HFFc6 (cell line): ENCODE data around the gene PTPRM. TPM values are rescaled to one million over a fixed set of nuclear protein-coding genes. Genes with fewer than 3 reads are reported as not detected.

Source experiments
- DNase-seq: peaks from one replicate; pipeline ENCODE4 v3.0.0-alpha.2; 2018
- H3K27ac Mint-ChIP-seq: 2 replicates; pipeline ENCODE4 v1.8.0; 2020; ENCODE audit warnings: mild to moderate bottlenecking, mixed read lengths
- H3K27me3 Mint-ChIP-seq: 2 replicates; pipeline ENCODE4 v1.8.0; 2021; ENCODE audit warnings: mild to moderate bottlenecking, moderate library complexity, mixed read lengths; ENCODE audit not compliant: insufficient read depth
- H3K36me3 Mint-ChIP-seq: 2 replicates; pipeline ENCODE4 v1.8.0; 2021; ENCODE audit warnings: low read depth, mixed read lengths
- H3K4me1 Mint-ChIP-seq: 2 replicates; pipeline ENCODE4 v1.8.0; 2020; ENCODE audit warnings: low read depth, mixed read lengths
- H3K4me3 Mint-ChIP-seq: 2 replicates; pipeline ENCODE4 v1.8.0; 2020; ENCODE audit warnings: mild to moderate bottlenecking, moderate library complexity, mixed read lengths
- H3K9me3 Mint-ChIP-seq: 2 replicates; pipeline ENCODE4 v1.8.0; 2020; ENCODE audit warnings: mild to moderate bottlenecking, mixed read lengths
- CTCF ChIP-seq: fragments of 200-600 bp; sonication (generic); IDR thresholded peaks from 2 replicates; pipeline ENCODE4 v1.5.0; 2021; ENCODE audit warnings: antibody characterized with exemption, mild to moderate bottlenecking
- total RNA-seq, 6 experiments: library from RNA; stranded (reverse); fragmentation: NEBNext Ultra II Directional; extraction: Animal tissue kit (Norgen Biotek cat#: 25700); gene quantifications; 2 replicates in 1 of 6; 3 replicates in 5 of 6; pipeline ENCODE4 v1.2.3, GENCODE V29; 2021

The PTPRM gene
- total RNA-seq, 6 experiments from 2014 or later: 39.4 to 49.8 (median 43.8) TPM

- no peak overlapping the region for H3K27ac Mint-ChIP-seq
- peaks cover 4% of the 10 kb centered on the region for H3K9me3 Mint-ChIP-seq
- H3K36me3 Mint-ChIP-seq: peaks cover 4% of the 10 kb centered on the region; the same call in 1 of the 2 replicates
- H3K27me3 Mint-ChIP-seq: no peaks in the 10 kb centered on the region
- DNase-seq: no peak
- no peak for TF ChIP-seq CTCF
- H3K4me1 Mint-ChIP-seq: peaks cover 15% of the 10 kb centered on the region
- no peak overlapping the region for H3K4me3 Mint-ChIP-seq
These were observed 170.4 kb downstream of the PTPRM start for GRCh38 chr18:7737550-7737949.

DNA sequence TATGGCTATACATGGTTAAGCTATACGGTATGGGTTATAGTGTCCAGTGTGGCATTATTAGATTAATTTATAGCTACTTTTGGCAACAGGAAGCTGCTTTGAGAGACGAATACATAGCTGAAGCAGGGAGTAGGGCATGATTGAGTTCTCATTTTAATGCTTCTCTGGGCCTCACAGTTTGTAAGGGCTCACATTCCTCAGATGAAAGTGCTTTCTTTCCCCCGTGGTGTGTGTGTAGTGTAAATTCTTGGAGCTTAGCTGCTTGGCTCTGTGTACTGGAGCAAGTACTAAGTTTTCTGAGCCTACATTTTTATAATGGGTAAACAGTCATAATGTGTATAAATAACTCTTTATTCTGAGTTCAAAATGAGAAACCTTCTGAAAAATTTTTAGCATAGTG lies 173.7 kb downstream of the PTPRM start:
- no peak for TF ChIP-seq CTCF
- no peak for DNase-seq
- peaks cover 9% of the 10 kb centered on the region for H3K9me3 Mint-ChIP-seq
- H3K4me3 Mint-ChIP-seq: no peak overlapping the region
- peaks cover 9% of the 10 kb centered on the region for H3K36me3 Mint-ChIP-seq
- H3K27ac Mint-ChIP-seq: no peak overlapping the region
- H3K27me3 Mint-ChIP-seq: no peaks in the 10 kb centered on the region
- peaks cover 8% of the 10 kb centered on the region; the same call in 1 of the 2 replicates for H3K4me1 Mint-ChIP-seq

- TF ChIP-seq CTCF: no peak
- Mint-ChIP-seq H3K9me3 (peaks cover 16% of the 10 kb centered on the region), H3K4me3 (no peak overlapping the region), H3K36me3 (peaks cover 13% of the 10 kb centered on the region), H3K27me3 (no peaks in the 10 kb centered on the region), H3K27ac (no peak overlapping the region), H3K4me1 (peaks cover 8% of the 10 kb centered on the region; the same call in 1 of the 2 replicates)
- DNase-seq: no peak
These were observed 174.5 kb downstream of the PTPRM start for GRCh38 chr18:7741640-7742039.

DNA sequence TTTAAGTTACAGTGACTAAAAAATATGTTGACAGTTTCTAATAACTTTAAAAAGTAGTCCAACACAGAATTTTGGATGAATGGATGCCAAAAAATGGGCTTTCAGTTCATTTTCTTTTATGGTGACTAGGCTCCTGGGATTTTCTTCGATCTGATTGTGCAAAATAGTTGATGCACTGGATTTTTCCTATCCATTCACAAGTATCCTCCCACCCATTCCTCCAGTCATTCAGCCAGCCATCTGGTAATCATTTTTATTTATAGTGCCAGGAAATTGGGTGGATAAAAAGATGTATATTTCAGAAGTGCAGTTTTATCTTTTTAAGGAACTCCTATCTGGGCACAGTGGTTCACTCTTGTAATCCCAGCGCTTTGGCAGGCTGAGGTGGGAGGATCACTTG lies 175.1 kb downstream of the PTPRM start:
- no peak overlapping the region for H3K4me3 Mint-ChIP-seq
- no peak for TF ChIP-seq CTCF
- H3K4me1 Mint-ChIP-seq: peaks cover 8% of the 10 kb centered on the region; the same call in 1 of the 2 replicates
- H3K27me3 Mint-ChIP-seq: no peaks in the 10 kb centered on the region
- no peak overlapping the region for H3K27ac Mint-ChIP-seq
- DNase-seq: no peak
- H3K36me3 Mint-ChIP-seq: peaks cover 18% of the 10 kb centered on the region
- H3K9me3 Mint-ChIP-seq: peaks cover 21% of the 10 kb centered on the region

GRCh38 chr18:7743256-7743655 lies 176.1 kb downstream of the PTPRM start:
- Mint-ChIP-seq H3K4me1 (peaks cover 11% of the 10 kb centered on the region), H3K4me3 (no peak overlapping the region), H3K9me3 (peaks cover 21% of the 10 kb centered on the region), H3K27ac (no peak overlapping the region), H3K36me3 (peaks cover 18% of the 10 kb centered on the region), H3K27me3 (no peaks in the 10 kb centered on the region)
- no peak for TF ChIP-seq CTCF
- DNase-seq: no peak

- no peak for DNase-seq
- peaks cover 28% of the 10 kb centered on the region for H3K4me1 Mint-ChIP-seq
- peaks cover 18% of the 10 kb centered on the region for H3K36me3 Mint-ChIP-seq
- no peak overlapping the region for H3K4me3 Mint-ChIP-seq
- H3K27me3 Mint-ChIP-seq: no peaks in the 10 kb centered on the region
- H3K9me3 Mint-ChIP-seq: peaks cover 21% of the 10 kb centered on the region
- TF ChIP-seq CTCF: no peak
- no peak overlapping the region for H3K27ac Mint-ChIP-seq
These were observed 179.0 kb downstream of the PTPRM start for GRCh38 chr18:7746106-7746505.
